Pulmonary artery endothelial cell (primary cell): Measurements from ENCODE around the gene PPP1R3E. TPM values are rescaled to one million over a fixed set of nuclear protein-coding genes. Genes with fewer than 3 reads are reported as not detected.

Experiments used
- DNase-seq: peaks from one replicate; pipeline ENCODE4 v3.0.0-alpha.2; 2011; ENCODE audit warnings: low read depth, low spot score
- total RNA-seq: library from RNA; depleted of rRNA; stranded (reverse); fragments of >200 nt; gene quantifications from 2 replicates; pipeline ENCODE4 v1.2.3, GENCODE V29; 2014

Gene PPP1R3E
- total RNA-seq, 1 donor from 2014 or later = 2.0 TPM

- DNase-seq = no peak
Observed at GRCh38 chr14:23249824-23250223, 52.8 kb downstream of the PPP1R3E start.

DNA sequence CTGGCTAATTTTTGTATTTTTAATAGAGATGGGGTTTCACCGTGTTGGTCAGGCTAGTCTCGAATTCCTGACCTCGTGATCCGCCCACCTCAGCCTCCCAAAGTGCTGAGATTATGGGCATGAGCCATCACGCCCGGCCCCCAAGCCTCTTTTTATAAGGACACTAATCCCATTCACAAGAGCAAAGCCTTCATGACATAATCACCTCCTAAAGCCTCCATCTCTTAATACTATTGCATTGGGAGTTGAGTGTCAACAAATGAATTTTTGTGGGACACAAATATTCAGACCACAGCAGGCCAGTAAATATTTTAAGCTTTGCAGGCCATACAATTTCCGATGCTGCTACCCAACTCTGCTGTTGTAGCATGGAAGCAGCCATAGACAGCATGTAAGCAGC lies 54.1 kb downstream of the PPP1R3E start:
- DNase-seq = no peak

Other genes starting within 250 kb of the PPP1R3E start
- 6.3 and 13.9 TPM in 2 replicates for gene CDH24, start 245.3 kb downstream of the PPP1R3E start, total RNA-seq
- 62.8 and 98.6 TPM in 2 replicates for gene ACIN1, start 207.7 kb downstream of the PPP1R3E start, total RNA-seq
- gene C14orf119, start 207.4 kb downstream of the PPP1R3E start, total RNA-seq = 48.5 and 52.5 TPM in 2 replicates
- not detected in 2 replicates for gene CIROP, start 197.9 kb downstream of the PPP1R3E start, total RNA-seq
- gene CEBPE, start 183.6 kb downstream of the PPP1R3E start, total RNA-seq = not detected in 2 replicates
- 0.46 and 0.78 TPM in 2 replicates for gene SLC7A8, start 119.2 kb downstream of the PPP1R3E start, total RNA-seq
- gene RNF212B, start 64.9 kb downstream of the PPP1R3E start, total RNA-seq = not detected in 2 replicates
- 4.0 and 5.8 TPM in 2 replicates for gene HOMEZ, start 16.7 kb downstream of the PPP1R3E start, total RNA-seq
- 17.5 and 18.3 TPM in 2 replicates for gene BCL2L2, start 4.0 kb upstream of the PPP1R3E start, total RNA-seq
- gene PABPN1, start 18.6 kb upstream of the PPP1R3E start, total RNA-seq = 132 and 144 TPM in 2 replicates
- gene SLC22A17, start 50.0 kb upstream of the PPP1R3E start, total RNA-seq = 0.99 and 5.7 TPM in 2 replicates
- not detected in 2 replicates for gene EFS, start 62.3 kb upstream of the PPP1R3E start, total RNA-seq
- gene IL25, start 70.0 kb upstream of the PPP1R3E start, total RNA-seq = not detected in 2 replicates
- not detected in 2 replicates for gene CMTM5, start 74.2 kb upstream of the PPP1R3E start, total RNA-seq
- gene MYH6, start 105.4 kb upstream of the PPP1R3E start, total RNA-seq = not detected in 2 replicates
- not detected in 2 replicates for gene MYH7, start 132.8 kb upstream of the PPP1R3E start, total RNA-seq
- 51.7 and 58.2 TPM in 2 replicates for gene NGDN, start 166.8 kb upstream of the PPP1R3E start, total RNA-seq
- gene ZFHX2, start 248.9 kb upstream of the PPP1R3E start, total RNA-seq = 0.26 and 0.49 TPM in 2 replicates